OCI-LY7 (cell line): Measurements from ENCODE around the gene HOTAIR. TPM values are rescaled to one million over a fixed set of nuclear protein-coding genes. Genes with fewer than 3 reads are reported as not detected.

ENCODE experiments used
- BruUV-seq: library from RNA; stranded (reverse); fragments of 400-500 nt; replicated peaks from 2 replicates; lab custom pipeline; 2021; lab: Mats Ljungman, UMichigan
- CTCF ChIA-PET: fragments of 300-600 bp; sonication (Branson Sonifier 250); formaldehyde crosslinking; loops from one replicate; lab custom pipeline; 2022; ENCODE audit warnings: antibody characterized with exemption; ENCODE audit not compliant: unreplicated experiment; lab: Charles Lee
- POLR2A ChIA-PET: fragments of 300-600 bp; sonication (Branson Sonifier 250); formaldehyde crosslinking; loops from one replicate; lab custom pipeline; 2022; ENCODE audit warnings: antibody characterized with exemption; lab: Charles Lee
- DNase-seq: peaks from one replicate; pipeline ENCODE4 v3.0.0-alpha.2; 2015; ENCODE audit warnings: low spot score
- H2AFZ ChIP-seq: fragments of 200-600 bp; sonication (generic), shearing (Covaris generic); 2 replicates; pipeline ENCODE4 v1.6.1; 2014; ENCODE audit warnings: mild to moderate bottlenecking, antibody characterized with exemption, low read length, moderate library complexity
- H3K27ac ChIP-seq: fragments of 200-600 bp; sonication (generic); 2 replicates; pipeline ENCODE4 v1.5.1; 2014; ENCODE audit warnings: mixed run types, low read depth, mild to moderate bottlenecking, moderate library complexity, low read length, inconsistent platforms; ENCODE audit not compliant: poor library complexity, severe bottlenecking
- H3K36me3 ChIP-seq: fragments of 200-600 bp; sonication (generic); 2 replicates; pipeline ENCODE4 v1.6.1; 2014; ENCODE audit warnings: mild to moderate bottlenecking, antibody characterized with exemption, low read length, moderate library complexity, mixed read lengths; ENCODE audit not compliant: insufficient read depth
- H3K4me1 ChIP-seq: fragments of 200-600 bp; sonication (generic); 2 replicates; pipeline ENCODE4 v1.5.1; 2014; ENCODE audit warnings: mild to moderate bottlenecking, low read length; ENCODE audit not compliant: insufficient read depth, poor library complexity, severe bottlenecking
- H3K4me2 ChIP-seq: fragments of 200-600 bp; sonication (generic); 2 replicates; pipeline ENCODE4 v1.6.1; 2014; ENCODE audit warnings: mild to moderate bottlenecking, low read length
- H3K4me3 ChIP-seq: fragments of 200-600 bp; sonication (generic); 2 replicates; pipeline ENCODE4 v1.5.1; 2014; ENCODE audit warnings: mild to moderate bottlenecking, low read depth, low read length; ENCODE audit not compliant: poor library complexity, severe bottlenecking
- H3K79me2 ChIP-seq: fragments of 200-600 bp; sonication (generic); 2 replicates; pipeline ENCODE4 v1.6.1; 2016; ENCODE audit warnings: low read depth, mild to moderate bottlenecking, low read length, moderate library complexity, mixed read lengths; ENCODE audit not compliant: insufficient read depth
- H3K9me2 ChIP-seq: fragments of 200-600 bp; sonication (generic); 2 replicates; pipeline ENCODE4 v1.6.1; 2016; ENCODE audit warnings: mild to moderate bottlenecking, low read length, mixed read lengths; ENCODE audit not compliant: insufficient read depth
- H3K9me3 ChIP-seq: fragments of 200-600 bp; sonication (generic); 2 replicates; pipeline ENCODE4 v1.6.1; 2014; ENCODE audit warnings: mild to moderate bottlenecking, mixed run types, low read length, mixed read lengths
- H4K20me1 ChIP-seq: fragments of 200-600 bp; sonication (generic); 2 replicates; pipeline ENCODE4 v1.6.1; 2014; ENCODE audit warnings: mild to moderate bottlenecking, antibody characterized with exemption, low read length, moderate library complexity, mixed read lengths; ENCODE audit not compliant: insufficient read depth
- EZH2phosphoT487 ChIP-seq: fragments of 200-600 bp; sonication (generic); IDR thresholded peaks from 2 replicates; pipeline ENCODE4 v1.6.1; 2018; ENCODE audit warnings: low read depth, borderline replicate concordance, mild to moderate bottlenecking, mixed run types, antibody characterized with exemption, low read length, moderate library complexity, mixed read lengths
- intact Hi-C: fragments of 100-400 bp; cut with micrococcal nuclease; formaldehyde crosslinking; loops from one replicate; pipeline ENCODE4 v1.10.0; 2022; ENCODE audit not compliant: unreplicated experiment
- total RNA-seq, 2 experiments: library from RNA; depleted of rRNA in 1 of 2; stranded (reverse); fragments of >200 nt in 1 of 2; shearing (Covaris generic) in 1 of 2; gene quantifications; 2 replicates each; pipeline ENCODE4 v1.2.3, GENCODE V29; 2014 to 2022
- TF ChIP-seq, protein P1 (sequence below): fragments of 200-600 bp; sonication (generic); conservative IDR thresholded peaks from 2 replicates; pipeline ENCODE4 v1.5.1; 2014; ENCODE audit warnings: mild to moderate bottlenecking, antibody characterized with exemption, low read length, moderate library complexity, mixed read lengths

HOTAIR gene
- total RNA-seq, 2 experiments from 2014 or later: 0.88 to 5.3 TPM

DNA sequence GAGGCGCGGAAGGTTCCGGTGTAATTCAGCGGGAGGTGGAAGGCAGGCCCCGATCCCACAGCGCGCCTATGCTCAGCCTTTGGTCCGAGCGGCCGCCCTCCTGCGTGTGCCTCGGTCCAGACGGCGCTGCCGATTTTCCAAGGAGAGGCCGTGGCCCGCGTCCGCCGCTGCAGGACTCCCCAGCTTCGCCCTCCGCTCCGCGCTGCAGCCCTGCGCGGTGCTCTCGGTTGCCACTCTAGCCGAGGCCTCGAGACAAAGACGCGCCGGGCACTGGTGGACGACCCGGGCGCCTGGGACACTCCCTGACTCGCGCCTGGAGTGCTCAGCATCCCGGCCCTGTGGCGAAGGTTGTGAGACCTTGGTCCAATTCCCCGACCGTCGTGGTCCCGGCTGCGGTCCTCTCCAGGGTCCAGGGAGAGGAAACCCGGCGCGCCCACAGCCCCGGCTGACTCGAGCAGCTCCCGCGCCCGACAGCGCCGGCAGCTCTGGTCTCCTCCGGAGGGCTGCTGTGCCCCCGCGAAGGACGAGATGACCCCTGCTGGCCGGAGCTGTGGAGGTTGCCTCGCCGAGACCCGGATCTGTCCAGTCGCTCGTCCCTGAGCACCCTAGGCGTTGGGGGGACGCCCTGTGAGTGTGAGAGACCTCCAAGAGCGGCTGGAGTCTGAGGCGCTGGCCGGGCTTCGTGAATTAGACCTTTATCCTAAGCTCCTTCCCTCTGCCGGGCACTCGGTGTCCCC lies 13.6 kb downstream of the HOTAIR start:
- no peaks in the 10 kb centered on the region for H4K20me1 ChIP-seq
- no TSS peak for BruUV-seq
- no peak for TF ChIP-seq EZH2phosphoT487
- TF ChIP-seq, protein P1, sequence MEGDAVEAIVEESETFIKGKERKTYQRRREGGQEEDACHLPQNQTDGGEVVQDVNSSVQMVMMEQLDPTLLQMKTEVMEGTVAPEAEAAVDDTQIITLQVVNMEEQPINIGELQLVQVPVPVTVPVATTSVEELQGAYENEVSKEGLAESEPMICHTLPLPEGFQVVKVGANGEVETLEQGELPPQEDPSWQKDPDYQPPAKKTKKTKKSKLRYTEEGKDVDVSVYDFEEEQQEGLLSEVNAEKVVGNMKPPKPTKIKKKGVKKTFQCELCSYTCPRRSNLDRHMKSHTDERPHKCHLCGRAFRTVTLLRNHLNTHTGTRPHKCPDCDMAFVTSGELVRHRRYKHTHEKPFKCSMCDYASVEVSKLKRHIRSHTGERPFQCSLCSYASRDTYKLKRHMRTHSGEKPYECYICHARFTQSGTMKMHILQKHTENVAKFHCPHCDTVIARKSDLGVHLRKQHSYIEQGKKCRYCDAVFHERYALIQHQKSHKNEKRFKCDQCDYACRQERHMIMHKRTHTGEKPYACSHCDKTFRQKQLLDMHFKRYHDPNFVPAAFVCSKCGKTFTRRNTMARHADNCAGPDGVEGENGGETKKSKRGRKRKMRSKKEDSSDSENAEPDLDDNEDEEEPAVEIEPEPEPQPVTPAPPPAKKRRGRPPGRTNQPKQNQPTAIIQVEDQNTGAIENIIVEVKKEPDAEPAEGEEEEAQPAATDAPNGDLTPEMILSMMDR: no peak
- no peak for DNase-seq
- peaks cover 17% of the 10 kb centered on the region for H3K4me1 ChIP-seq
- H3K4me3 ChIP-seq: no peak overlapping the region
- intact Hi-C loops: no loop called here
- H3K27ac ChIP-seq: no peak overlapping the region
- no peaks in the 10 kb centered on the region for H3K79me2 ChIP-seq
- H3K9me2 ChIP-seq: no peaks in the 10 kb centered on the region
- no peak overlapping the region for H2AFZ ChIP-seq
- H3K4me2 ChIP-seq: no peak overlapping the region
- H3K9me3 ChIP-seq: no peaks in the 10 kb centered on the region
- H3K36me3 ChIP-seq: no peaks in the 10 kb centered on the region
- CTCF ChIA-PET: interaction anchor here (0.6 kb wide), 1 partner anchor 165 kb away, joined by 4 read pairs; no protein-coding TSS in a partner anchor
- POLR2A ChIA-PET: no interaction called here

DNA sequence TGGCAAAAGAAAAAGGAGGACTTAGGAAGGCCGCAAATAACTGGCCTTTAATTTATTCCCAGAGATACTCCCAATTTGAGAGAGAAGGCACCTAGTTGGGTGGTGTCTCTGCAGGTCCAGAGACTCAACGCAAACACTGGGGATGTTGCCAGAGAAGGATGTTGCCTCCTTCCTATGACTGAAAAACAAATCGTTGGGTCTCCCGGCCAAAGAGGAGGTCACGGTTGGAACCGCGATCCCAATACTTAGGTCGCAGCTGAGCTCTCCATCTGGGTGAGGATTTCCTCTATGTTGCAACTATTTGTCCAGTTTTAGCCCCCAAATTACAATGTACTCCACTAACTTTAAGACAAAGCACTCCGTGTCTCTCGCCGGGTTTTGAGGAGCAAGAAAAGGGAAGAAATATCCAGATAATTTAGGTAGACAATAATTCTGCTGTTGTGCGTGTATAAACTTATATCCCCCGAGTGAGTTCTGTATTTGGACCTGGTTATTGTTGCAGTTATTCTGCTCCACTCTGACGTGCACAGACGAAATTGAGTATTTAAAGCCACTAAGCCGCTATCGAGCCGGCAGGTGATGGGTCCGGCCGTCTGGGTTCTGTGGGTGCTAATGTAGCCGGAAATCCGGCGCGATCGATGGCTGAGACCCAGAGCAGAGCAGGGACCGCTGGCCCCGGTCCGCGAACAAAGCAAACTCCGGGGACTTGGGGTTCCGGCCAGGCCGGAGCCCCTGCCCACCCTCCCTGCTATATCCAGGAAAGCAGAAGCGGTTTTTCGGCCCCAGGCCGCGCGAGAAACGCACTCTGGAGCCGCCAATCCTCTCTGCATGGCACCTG lies 14.3 kb downstream of the HOTAIR start:
- Histone ChIP-seq H2AFZ (no peak overlapping the region), H3K9me3 (no peaks in the 10 kb centered on the region), H3K4me3 (no peak overlapping the region), H3K36me3 (no peaks in the 10 kb centered on the region), H3K4me1 (peaks cover 9% of the 10 kb centered on the region), H3K27ac (no peak overlapping the region), H3K4me2 (no peak overlapping the region), H3K9me2 (no peaks in the 10 kb centered on the region), H4K20me1 (no peaks in the 10 kb centered on the region), H3K79me2 (no peaks in the 10 kb centered on the region)
- POLR2A ChIA-PET: no interaction called here
- intact Hi-C loops: no loop called here
- CTCF ChIA-PET: no interaction called here
- DNase-seq: no peak
- no TSS peak for BruUV-seq
- TF ChIP-seq, protein P1: no peak
- no peak for TF ChIP-seq EZH2phosphoT487
